Breast epithelium (tissue), 3 donors: ENCODE results near the gene RARRES2.

Experiments used
- CTCF ChIP-seq, 3 donors: fragments of 450-650 bp; IDR thresholded peaks; one replicate each; pipeline ENCODE4 v1.5.1; 2016 to 2017; ENCODE audit warnings: antibody characterized with exemption in 3 of 3, mild to moderate bottlenecking in 3 of 3, moderate library complexity in 3 of 3
- POLR2A ChIP-seq: fragments of 450-650 bp; IDR thresholded peaks from one replicate; pipeline ENCODE4 v1.6.1; 2016; ENCODE audit warnings: antibody characterized with exemption, mild to moderate bottlenecking, moderate library complexity
- POLR2AphosphoS5 ChIP-seq, 3 donors: sonication (generic); formaldehyde crosslinking; IDR thresholded peaks; one replicate each; pipeline ENCODE4 v1.6.1; 2017; ENCODE audit warnings: antibody characterized with exemption in 3 of 3

GRCh38 chr7:150337659-150338081 lies 3.8 kb downstream of the RARRES2 start:
- no peak for TF ChIP-seq CTCF (IDR thresholded peaks at IDR 0.05)
- TF ChIP-seq POLR2A: no peak
- TF ChIP-seq POLR2AphosphoS5 (IDR thresholded peaks at IDR 0.05): no peak
